ENCODE results near the gene RPL32.

Gene RPL32

GRCh38 chr3:12831301-12831866 lies 10.0 kb downstream of the RPL32 start:
- no peak for TF ChIP-seq CTCF (IDR thresholded peaks at IDR 0.05; ENCODE audit: control insufficient read depth, extremely low read depth, insufficient read depth)
- H3K4me3 ChIP-seq (ENCODE audit: low read depth, low read length): no peak overlapping the region
- no peak for DNase-seq (ENCODE audit: low read depth)

GRCh38 chr3:12830785-12831156 lies 10.6 kb downstream of the RPL32 start:
- H3K4me3 ChIP-seq (ENCODE audit: low read depth, low read length): no peak overlapping the region
- no peak for DNase-seq (ENCODE audit: low read depth)

GRCh38 chr3:12829886-12830784 lies 11.2 kb downstream of the RPL32 start:
- no peak for DNase-seq (ENCODE audit: low read depth)
- TF ChIP-seq CTCF (IDR thresholded peaks at IDR 0.05; ENCODE audit: control insufficient read depth, extremely low read depth, insufficient read depth): 0 out of 2 replicates have a peak, but pooled peaks have one; percentile 9
- no peak overlapping the region for H3K4me3 ChIP-seq (ENCODE audit: low read depth, low read length)

More at GRCh38 chr3:12830785-12831156, 10.6 kb downstream of the RPL32 start:
- no peak for TF ChIP-seq CTCF (IDR thresholded peaks at IDR 0.05; ENCODE audit: control insufficient read depth, extremely low read depth, insufficient read depth)

GRCh38 chr3:12829404-12829803 lies 12.0 kb downstream of the RPL32 start:
- DNase-seq (ENCODE audit: low read depth): no peak
- TF ChIP-seq CTCF (IDR thresholded peaks at IDR 0.05; ENCODE audit: control insufficient read depth, extremely low read depth, insufficient read depth): no peak
- H3K4me3 ChIP-seq (ENCODE audit: low read depth, low read length): no peak overlapping the region

- no peak for DNase-seq (ENCODE audit: low read depth)
- TF ChIP-seq CTCF (IDR thresholded peaks at IDR 0.05; ENCODE audit: control insufficient read depth, extremely low read depth, insufficient read depth): no peak
- no peak overlapping the region for H3K4me3 ChIP-seq (ENCODE audit: low read depth, low read length)
Observed at GRCh38 chr3:12828751-12829150, 12.6 kb downstream of the RPL32 start.

GRCh38 chr3:12825156-12825555 lies 16.2 kb downstream of the RPL32 start:
- TF ChIP-seq CTCF (IDR thresholded peaks at IDR 0.05; ENCODE audit: control insufficient read depth, extremely low read depth, insufficient read depth): no peak
- DNase-seq (ENCODE audit: low read depth): no peak

More at GRCh38 chr3:12825156-12825555, 16.2 kb downstream of the RPL32 start:
- H3K4me3 ChIP-seq (ENCODE audit: low read depth, low read length): no peak overlapping the region
